Measurements from ENCODE around the gene PREX1. TPM values are rescaled to one million over a fixed set of nuclear protein-coding genes. Genes with fewer than 3 reads are reported as not detected.

Gene PREX1
- polyA plus RNA-seq, 1 donor (not counting 4 experiments of a cell fraction or from before 2014, with no cell fraction given) = 0.22 TPM

DNA sequence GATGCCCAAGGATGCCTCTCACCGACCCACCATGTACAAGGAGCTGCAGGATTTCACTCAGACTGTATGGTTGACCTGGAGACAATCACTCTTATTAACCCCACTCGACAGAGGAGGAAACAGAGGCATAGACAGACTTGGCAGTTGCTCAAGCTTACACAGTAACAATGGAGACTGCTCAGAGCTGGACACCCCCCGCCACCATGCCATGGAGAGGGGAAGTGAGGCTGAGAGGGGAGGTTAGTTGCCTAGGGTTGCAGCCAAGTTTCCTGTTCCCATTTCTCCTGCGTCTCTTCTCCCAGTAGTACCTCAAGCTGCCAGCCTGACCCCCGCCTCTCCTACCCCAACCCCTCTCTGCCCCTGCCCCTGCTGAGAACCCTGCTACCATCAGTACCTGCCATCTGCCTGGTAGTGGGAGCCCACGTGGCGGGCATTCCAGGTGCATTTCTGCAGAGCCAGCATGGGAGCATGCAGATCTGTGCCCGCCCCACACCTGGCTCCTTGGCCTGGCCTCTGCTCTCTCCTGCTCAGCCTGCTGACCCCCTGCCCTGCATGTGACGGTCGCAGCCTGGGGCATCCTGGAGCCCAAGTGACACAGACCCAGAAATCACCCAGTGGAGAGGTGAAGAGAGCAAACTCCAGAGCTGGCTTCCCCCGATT, 157.7 kb downstream of the PREX1 start:
- Histone ChIP-seq H3K9me1 (ENCODE audit: control insufficient read depth, extremely low read depth, insufficient read depth, low read length) (no peaks in the 10 kb centered on the region), H3K9ac (ENCODE audit: control insufficient read depth, extremely low read depth, insufficient read depth, low read length) (no peak overlapping the region), H2AFZ (ENCODE audit: control insufficient read depth, low read length) (no peak overlapping the region), H3K36me3 (ENCODE audit: control insufficient read depth in 2 of 2, extremely low read depth in 1 of 2, insufficient read depth in 2 of 2, low read length in 2 of 2) (no peaks in the 10 kb centered on the region), H3K4me1 (ENCODE audit: control insufficient read depth, extremely low read depth, insufficient read depth, low read length) (no peaks in the 10 kb centered on the region), H3K4me3 (ENCODE audit: control insufficient read depth in 2 of 3, extremely low read depth in 1 of 3, insufficient read depth in 2 of 3, low read depth in 1 of 3, low read length in 3 of 3) (no peak overlapping the region), H3K27me3 (ENCODE audit: control insufficient read depth, extremely low read depth, insufficient read depth, low read length) (no peaks in the 10 kb centered on the region), H3K9me3 (ENCODE audit: control insufficient read depth, low read depth, low read length) (no peaks in the 10 kb centered on the region), H4K20me1 (ENCODE audit: control insufficient read depth, extremely low read depth, insufficient read depth, low read length) (no peaks in the 10 kb centered on the region), H3K79me2 (ENCODE audit: control insufficient read depth, insufficient read depth, low read length) (no peaks in the 10 kb centered on the region), H3K27ac (ENCODE audit: control insufficient read depth, insufficient read depth, low read length) (no peak overlapping the region), H3K4me2 (ENCODE audit: control insufficient read depth, extremely low read depth, insufficient read depth, low read depth, low read length) (no peak overlapping the region)
- FAIRE-seq (no peak), DNase-seq (ENCODE audit: low read depth, low spot score) (no peak)
- TF ChIP-seq, protein P1, sequence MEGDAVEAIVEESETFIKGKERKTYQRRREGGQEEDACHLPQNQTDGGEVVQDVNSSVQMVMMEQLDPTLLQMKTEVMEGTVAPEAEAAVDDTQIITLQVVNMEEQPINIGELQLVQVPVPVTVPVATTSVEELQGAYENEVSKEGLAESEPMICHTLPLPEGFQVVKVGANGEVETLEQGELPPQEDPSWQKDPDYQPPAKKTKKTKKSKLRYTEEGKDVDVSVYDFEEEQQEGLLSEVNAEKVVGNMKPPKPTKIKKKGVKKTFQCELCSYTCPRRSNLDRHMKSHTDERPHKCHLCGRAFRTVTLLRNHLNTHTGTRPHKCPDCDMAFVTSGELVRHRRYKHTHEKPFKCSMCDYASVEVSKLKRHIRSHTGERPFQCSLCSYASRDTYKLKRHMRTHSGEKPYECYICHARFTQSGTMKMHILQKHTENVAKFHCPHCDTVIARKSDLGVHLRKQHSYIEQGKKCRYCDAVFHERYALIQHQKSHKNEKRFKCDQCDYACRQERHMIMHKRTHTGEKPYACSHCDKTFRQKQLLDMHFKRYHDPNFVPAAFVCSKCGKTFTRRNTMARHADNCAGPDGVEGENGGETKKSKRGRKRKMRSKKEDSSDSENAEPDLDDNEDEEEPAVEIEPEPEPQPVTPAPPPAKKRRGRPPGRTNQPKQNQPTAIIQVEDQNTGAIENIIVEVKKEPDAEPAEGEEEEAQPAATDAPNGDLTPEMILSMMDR (optimal IDR thresholded peaks at IDR 0.05 in 1 of 3, IDR thresholded peaks at IDR 0.05 in 1 of 3, conservative IDR thresholded peaks at IDR 0.05 in 1 of 3; ENCODE audit: extremely low read depth in 1 of 3, insufficient read depth in 2 of 3, low read length in 3 of 3) = no peak
- no peak for TF ChIP-seq EZH2 (IDR thresholded peaks at IDR 0.05; ENCODE audit: low read length)
- dilution Hi-C loops (cut with MboI; ENCODE audit: extremely low pct_ligation_motif_present, low sequenced_read_pairs) = loop anchor here (25.0 kb wide), 1 partner anchor 242 kb away; the partner anchor contains the start of gene ARFGEF2

- Histone ChIP-seq H3K4me3 (ENCODE audit: control insufficient read depth in 2 of 3, extremely low read depth in 1 of 3, insufficient read depth in 2 of 3, low read depth in 1 of 3, low read length in 3 of 3) (no peak overlapping the region), H3K79me2 (ENCODE audit: control insufficient read depth, insufficient read depth, low read length) (no peaks in the 10 kb centered on the region), H3K9me3 (ENCODE audit: control insufficient read depth, low read depth, low read length) (no peaks in the 10 kb centered on the region), H3K9ac (ENCODE audit: control insufficient read depth, extremely low read depth, insufficient read depth, low read length) (no peak overlapping the region), H3K9me1 (ENCODE audit: control insufficient read depth, extremely low read depth, insufficient read depth, low read length) (no peaks in the 10 kb centered on the region), H3K27me3 (ENCODE audit: control insufficient read depth, extremely low read depth, insufficient read depth, low read length) (no peaks in the 10 kb centered on the region), H2AFZ (ENCODE audit: control insufficient read depth, low read length) (no peak overlapping the region), H3K4me2 (ENCODE audit: control insufficient read depth, extremely low read depth, insufficient read depth, low read depth, low read length) (no peak overlapping the region), H3K27ac (ENCODE audit: control insufficient read depth, insufficient read depth, low read length) (no peak overlapping the region), H3K4me1 (ENCODE audit: control insufficient read depth, extremely low read depth, insufficient read depth, low read length) (no peaks in the 10 kb centered on the region), H4K20me1 (ENCODE audit: control insufficient read depth, extremely low read depth, insufficient read depth, low read length) (no peaks in the 10 kb centered on the region), H3K36me3 (ENCODE audit: control insufficient read depth in 2 of 2, extremely low read depth in 1 of 2, insufficient read depth in 2 of 2, low read length in 2 of 2) (no peaks in the 10 kb centered on the region)
- dilution Hi-C loops (cut with MboI; ENCODE audit: extremely low pct_ligation_motif_present, low sequenced_read_pairs) = loop anchor here (25.0 kb wide), 1 partner anchor 244 kb away; the partner anchor contains the start of gene ARFGEF2
- TF ChIP-seq EZH2 (IDR thresholded peaks at IDR 0.05; ENCODE audit: low read length) = no peak
- TF ChIP-seq, protein P1 (optimal IDR thresholded peaks at IDR 0.05 in 1 of 3, IDR thresholded peaks at IDR 0.05 in 1 of 3, conservative IDR thresholded peaks at IDR 0.05 in 1 of 3; ENCODE audit: extremely low read depth in 1 of 3, insufficient read depth in 2 of 3, low read length in 3 of 3) = no peak
- DNase-seq (ENCODE audit: low read depth, low spot score) (no peak), FAIRE-seq (no peak)
These were observed 159.3 kb downstream of the PREX1 start for GRCh38 chr20:48668451-48668946.
